Stimulated activated CD8-positive, alpha-beta memory T cell treated with anti-CD3 and anti-CD28 coated beads, Interleukin-7, amount 100 ng/mL, for 48 hours (primary cell): ENCODE data around the gene MED22.
"Not testable (repeated sequence)": the region's sequence is repeated elsewhere in the genome, so short reads cannot be mapped to it uniquely, and the experiment has no call there.

Experiments
- DNase-seq, 2 donors: peaks; one replicate each; pipeline ENCODE4 v3.0.0-alpha.2; 2020; ENCODE audit warnings: low read depth in 1 of 2; ENCODE audit errors: extremely low read depth in 1 of 2

MED22 gene

DNA sequence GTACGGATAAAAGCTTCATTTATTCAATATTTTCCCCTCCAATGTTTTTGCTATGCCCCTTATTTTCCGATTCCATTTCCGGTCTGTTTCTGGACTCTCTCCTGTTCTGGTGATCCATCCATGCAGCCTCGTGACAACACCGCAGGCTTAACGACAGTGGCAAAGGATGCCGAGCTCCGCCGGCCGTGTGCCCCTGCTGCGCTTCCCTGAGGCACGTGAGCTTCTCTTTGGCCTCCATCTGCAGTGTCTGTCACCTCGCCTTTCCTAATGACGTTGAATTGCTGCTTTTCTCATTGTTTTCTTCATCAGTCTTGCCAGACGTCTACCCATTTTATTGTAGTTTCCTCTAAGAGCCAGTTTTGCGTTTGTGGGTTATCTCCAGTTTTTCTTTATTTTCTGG is 40.6 kb downstream of the MED22 start:
- no peak for DNase-seq

DNA sequence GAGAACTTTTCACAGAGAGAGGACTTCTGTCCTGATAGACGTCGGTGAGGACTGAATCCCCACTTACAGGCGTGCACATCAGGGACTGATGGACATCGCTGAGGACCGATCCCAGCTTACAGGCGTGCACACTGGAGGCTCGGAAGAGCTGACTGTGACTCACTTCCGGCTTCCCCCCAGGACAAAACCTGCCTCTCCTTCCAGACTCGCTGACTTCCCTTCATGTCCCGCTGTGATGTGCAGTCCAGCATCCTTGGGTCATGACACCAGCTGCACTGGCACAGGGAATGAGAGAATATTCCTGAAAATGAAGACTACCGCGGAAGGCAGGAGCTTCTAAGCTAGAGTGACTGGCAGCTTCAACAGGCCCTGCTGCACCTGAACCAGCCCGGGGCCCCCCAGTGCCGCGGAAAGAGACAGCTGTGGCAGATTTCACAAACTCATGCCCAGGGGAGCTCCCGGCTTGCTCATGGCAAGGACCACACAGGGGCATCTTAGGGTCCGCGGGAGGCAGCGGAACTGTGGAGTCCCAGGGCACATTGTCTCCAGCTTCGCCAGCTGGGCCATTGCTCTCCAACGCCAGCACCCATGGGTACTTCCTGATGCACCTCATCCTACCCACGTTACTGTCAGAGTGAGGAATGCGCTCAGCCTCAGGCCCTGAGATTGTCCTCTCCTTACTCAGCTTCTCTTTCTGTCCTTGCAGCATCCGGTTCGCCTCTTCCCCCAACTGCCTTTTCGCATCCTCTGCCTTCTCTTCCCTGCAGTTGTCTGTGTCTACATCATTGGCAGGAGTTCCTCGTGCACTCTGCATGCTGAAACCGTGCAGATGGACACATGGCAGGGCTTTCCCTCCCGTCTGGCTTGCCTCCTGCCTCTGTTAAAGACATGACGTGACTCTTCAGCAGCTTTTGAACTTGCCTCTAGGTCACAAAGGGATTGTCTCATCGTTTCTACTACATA is 41.4 kb downstream of the MED22 start:
- DNase-seq = no peak

- no peak for DNase-seq
Measured at GRCh38 chr9:133305731-133306130, 42.2 kb downstream of the MED22 start.

DNA sequence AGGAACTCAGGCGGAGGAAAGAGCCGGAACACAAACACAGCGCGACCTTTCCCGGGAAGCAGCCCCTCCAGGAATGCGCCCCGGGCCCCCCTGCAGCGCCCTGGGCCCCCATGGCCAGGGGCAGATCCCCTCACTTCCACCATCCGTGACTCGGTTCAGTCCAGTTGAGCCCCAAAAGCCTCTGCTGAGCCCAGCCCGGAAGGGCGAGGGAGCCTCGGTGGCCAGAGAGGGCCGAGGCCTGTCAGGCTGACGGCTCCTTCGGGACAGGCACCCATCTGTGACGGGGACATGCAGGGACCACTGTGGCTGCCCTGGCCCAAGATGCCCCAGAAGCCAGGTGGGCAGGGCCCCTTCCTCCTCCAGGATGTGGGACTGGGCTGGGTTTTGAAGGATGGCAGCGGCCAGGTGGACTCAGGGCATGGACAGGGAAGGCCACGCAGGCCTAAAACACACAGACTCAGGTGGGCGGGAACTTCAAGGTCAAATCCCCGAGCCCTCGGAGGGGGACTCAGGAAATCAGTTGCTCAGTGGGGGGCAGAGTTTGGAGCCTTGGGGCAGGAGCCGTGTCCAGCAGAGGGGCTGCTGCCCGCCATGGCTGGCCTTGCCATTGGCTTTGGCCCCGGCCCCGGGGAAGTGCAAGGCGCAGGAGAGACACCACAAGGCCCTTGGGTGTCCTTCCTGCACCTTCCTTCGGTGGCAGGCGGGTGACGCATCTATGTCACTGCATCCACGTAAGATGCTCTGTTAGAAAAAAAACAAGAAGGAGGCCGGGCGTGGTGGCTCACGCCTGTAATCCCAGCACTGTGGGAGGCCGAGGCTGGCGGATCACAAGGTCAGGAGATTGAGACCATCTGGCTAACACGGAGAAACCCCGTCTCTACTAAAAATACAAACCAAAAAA is 43.2 kb downstream of the MED22 start:
- DNase-seq = no peak

- DNase-seq = no peak
Measured at GRCh38 chr9:133304158-133304470, 43.8 kb downstream of the MED22 start.

DNA sequence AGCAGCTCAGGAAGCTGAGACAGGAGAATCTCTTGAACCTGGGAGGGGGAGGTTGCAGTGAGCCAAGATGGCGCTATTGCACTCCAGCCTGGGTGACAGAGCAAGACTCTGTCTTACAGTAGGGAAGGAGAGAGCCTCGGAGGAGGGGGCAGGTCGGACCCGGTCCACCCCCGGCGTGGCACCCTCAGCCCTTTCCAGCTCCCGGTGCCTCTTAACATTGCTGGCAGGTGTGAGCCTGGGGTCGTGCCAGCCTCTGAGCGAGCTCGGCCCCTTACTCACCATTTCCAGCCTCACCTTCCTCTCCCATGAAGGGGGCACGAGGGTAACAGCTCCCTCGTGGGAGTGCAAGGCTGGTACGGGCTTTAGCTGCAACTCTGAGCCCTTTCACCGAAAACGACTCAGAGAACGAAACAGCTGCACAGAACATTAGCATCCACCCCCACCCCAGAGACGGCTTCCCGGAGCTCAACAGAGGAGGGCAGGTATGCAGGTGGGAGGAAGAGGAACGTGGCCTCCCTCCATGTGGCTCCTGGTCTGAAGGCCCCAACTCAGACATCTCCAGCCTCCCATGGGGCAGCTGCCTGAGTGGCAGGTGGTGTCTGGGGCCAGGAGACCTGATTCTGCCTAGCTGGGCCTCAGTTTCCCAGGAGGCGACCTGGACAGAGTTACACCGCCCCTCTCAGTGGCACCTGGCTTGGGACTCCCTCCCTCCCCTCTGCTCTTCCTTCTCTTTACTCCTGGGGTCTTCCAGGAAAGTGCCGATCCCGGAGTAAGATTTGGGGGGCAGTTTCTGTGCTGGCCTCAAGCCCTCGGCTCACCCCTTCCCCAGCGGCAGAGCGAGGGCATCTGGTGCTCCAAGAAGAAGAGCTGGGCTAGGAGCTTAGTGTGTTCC is 44.4 kb downstream of the MED22 start:
- no peak for DNase-seq

GRCh38 chr9:133301253-133302230 is 46.4 kb downstream of the MED22 start:
- DNase-seq = no peak

DNA sequence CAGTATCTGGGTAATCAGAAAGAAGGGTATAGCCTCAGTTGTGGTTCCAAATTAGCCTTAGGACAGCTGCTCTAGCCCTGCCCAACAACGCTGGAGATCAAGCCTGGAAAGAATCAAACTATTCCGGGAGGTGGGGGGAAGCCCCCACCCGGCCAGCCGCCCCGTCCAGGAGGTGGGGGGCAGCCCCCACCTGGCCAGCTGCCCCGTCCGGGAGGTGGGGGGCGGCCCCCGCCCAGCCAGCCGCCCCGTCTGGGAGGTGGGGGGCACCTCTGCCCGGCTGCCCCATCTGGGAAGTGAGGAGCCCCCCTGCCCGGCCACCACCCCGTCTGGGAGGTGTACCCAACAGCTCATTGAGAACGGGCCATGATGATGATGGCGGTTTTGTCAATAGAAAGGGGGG is 47.9 kb downstream of the MED22 start:
- not testable (repeated sequence) for DNase-seq

GRCh38 chr9:133294257-133294656 is 53.7 kb downstream of the MED22 start:
- DNase-seq = no peak

- no peak for DNase-seq
Measured at GRCh38 chr9:133290751-133291302, 57.1 kb downstream of the MED22 start.
